ENCODE data around the gene CCDC171.

The CCDC171 gene

GRCh38 chr9:15622318-15622971 lies 69.6 kb downstream of the CCDC171 start:
- DNase-seq (ENCODE audit: low read depth): peak; percentile 28
- no peak overlapping the region for H3K4me3 ChIP-seq (ENCODE audit: control insufficient read depth, low read depth, low read length)
- peak; percentile 53 for TF ChIP-seq CTCF (conservative IDR thresholded peaks at IDR 0.05; ENCODE audit: control insufficient read depth, insufficient read depth, low read depth, low read length)

- DNase-seq (ENCODE audit: low read depth): no peak
- no peak for TF ChIP-seq CTCF (conservative IDR thresholded peaks at IDR 0.05; ENCODE audit: control insufficient read depth, insufficient read depth, low read depth, low read length)
- H3K4me3 ChIP-seq (ENCODE audit: control insufficient read depth, low read depth, low read length): no peak overlapping the region
Measured at GRCh38 chr9:15635752-15636151, 82.9 kb downstream of the CCDC171 start.

- no peak for DNase-seq (ENCODE audit: low read depth)
- TF ChIP-seq CTCF (conservative IDR thresholded peaks at IDR 0.05; ENCODE audit: control insufficient read depth, insufficient read depth, low read depth, low read length): no peak
Measured at GRCh38 chr9:15640121-15640520, 87.3 kb downstream of the CCDC171 start.

GRCh38 chr9:15641291-15641690 lies 88.4 kb downstream of the CCDC171 start:
- H3K4me3 ChIP-seq (ENCODE audit: control insufficient read depth, low read depth, low read length): no peak overlapping the region
- no peak for DNase-seq (ENCODE audit: low read depth)
- no peak for TF ChIP-seq CTCF (conservative IDR thresholded peaks at IDR 0.05; ENCODE audit: control insufficient read depth, insufficient read depth, low read depth, low read length)

More at GRCh38 chr9:15640121-15640520, 87.3 kb downstream of the CCDC171 start:
- H3K4me3 ChIP-seq (ENCODE audit: control insufficient read depth, low read depth, low read length): no peak overlapping the region

- peak; percentile 60 for DNase-seq (ENCODE audit: low read depth)
- peak; percentile 56 for TF ChIP-seq CTCF (conservative IDR thresholded peaks at IDR 0.05; ENCODE audit: control insufficient read depth, insufficient read depth, low read depth, low read length)
- no peak overlapping the region for H3K4me3 ChIP-seq (ENCODE audit: control insufficient read depth, low read depth, low read length)
Measured at GRCh38 chr9:15642369-15642962, 89.6 kb downstream of the CCDC171 start.

- H3K4me3 ChIP-seq (ENCODE audit: control insufficient read depth, low read depth, low read length): no peak overlapping the region
- no peak for DNase-seq (ENCODE audit: low read depth)
- TF ChIP-seq CTCF (conservative IDR thresholded peaks at IDR 0.05; ENCODE audit: control insufficient read depth, insufficient read depth, low read depth, low read length): no peak
Measured at GRCh38 chr9:15670246-15670645, 117.4 kb downstream of the CCDC171 start.
